Ishikawa (cell line): ENCODE results near the gene TMEM86A.

Source experiments
- CEBPB ChIP-seq: IDR thresholded peaks from 2 replicates; pipeline ENCODE4 v1.6.1; 2012
- CREB1 ChIP-seq: IDR thresholded peaks from 2 replicates; pipeline ENCODE4 v1.6.1; 2012; ENCODE audit warnings: low read depth
- EGR1 ChIP-seq: IDR thresholded peaks from 2 replicates; pipeline ENCODE4 v1.6.1; 2012
- EP300 ChIP-seq: IDR thresholded peaks from 2 replicates; pipeline ENCODE4 v1.6.1; 2012; ENCODE audit warnings: borderline replicate concordance
- FOXM1 ChIP-seq: IDR thresholded peaks from 2 replicates; pipeline ENCODE4 v1.6.1; 2012; ENCODE audit warnings: low read depth, borderline replicate concordance
- MAX ChIP-seq: IDR thresholded peaks from 2 replicates; pipeline ENCODE4 v1.6.1; 2012
- NFIC ChIP-seq: IDR thresholded peaks from 2 replicates; pipeline ENCODE4 v1.6.1; 2012
- RAD21 ChIP-seq: IDR thresholded peaks from 2 replicates; pipeline ENCODE4 v1.6.1; 2012; ENCODE audit warnings: low read depth
- REST ChIP-seq: IDR thresholded peaks from 2 replicates; pipeline ENCODE4 v1.6.1; 2012; ENCODE audit warnings: low read depth, mild to moderate bottlenecking
- TAF1 ChIP-seq: IDR thresholded peaks from 2 replicates; pipeline ENCODE4 v1.6.1; 2012; ENCODE audit warnings: low read depth, mild to moderate bottlenecking
- TCF12 ChIP-seq: IDR thresholded peaks from 2 replicates; pipeline ENCODE4 v1.6.1; 2012; ENCODE audit warnings: low read depth
- TEAD4 ChIP-seq: IDR thresholded peaks from 2 replicates; pipeline ENCODE4 v1.6.1; 2012
- YY1 ChIP-seq: IDR thresholded peaks from 2 replicates; pipeline ENCODE4 v1.6.1; 2012; ENCODE audit warnings: low read depth
- ZBTB7A ChIP-seq: IDR thresholded peaks from 2 replicates; pipeline ENCODE4 v1.6.1; 2012; ENCODE audit warnings: low read depth
- TF ChIP-seq, protein P1 (sequence below): IDR thresholded peaks from 2 replicates; pipeline ENCODE4 v1.6.1; 2012

Gene TMEM86A

GRCh38 chr11:18710545-18710944, 12.0 kb downstream of the TMEM86A start:
- TF ChIP-seq REST (no peak), FOXM1 (no peak), TAF1 (no peak), EP300 (no peak), YY1 (no peak), TEAD4 (no peak), CREB1 (no peak), NFIC (no peak), CEBPB (no peak), RAD21 (no peak), ZBTB7A (no peak), MAX (no peak), EGR1 (no peak), TCF12 (no peak)
- TF ChIP-seq, protein P1, sequence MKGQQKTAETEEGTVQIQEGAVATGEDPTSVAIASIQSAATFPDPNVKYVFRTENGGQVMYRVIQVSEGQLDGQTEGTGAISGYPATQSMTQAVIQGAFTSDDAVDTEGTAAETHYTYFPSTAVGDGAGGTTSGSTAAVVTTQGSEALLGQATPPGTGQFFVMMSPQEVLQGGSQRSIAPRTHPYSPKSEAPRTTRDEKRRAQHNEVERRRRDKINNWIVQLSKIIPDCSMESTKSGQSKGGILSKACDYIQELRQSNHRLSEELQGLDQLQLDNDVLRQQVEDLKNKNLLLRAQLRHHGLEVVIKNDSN, result no peak

GRCh38 chr11:18713646-18714442, 15.3 kb downstream of the TMEM86A start:
- peak; percentile 52; the same call in 1 of the 2 replicates for TF ChIP-seq REST
- no peak for TF ChIP-seq TCF12

- TF ChIP-seq REST (no peak), RAD21 (no peak), MAX (no peak), TCF12 (no peak), FOXM1 (no peak), CEBPB (no peak), YY1 (no peak), ZBTB7A (no peak), TAF1 (no peak), NFIC (no peak), EP300 (no peak), CREB1 (no peak), EGR1 (no peak), TEAD4 (no peak)
- TF ChIP-seq, protein P1, result no peak
These were observed 15.8 kb downstream of the TMEM86A start for GRCh38 chr11:18714443-18714780.

DNA sequence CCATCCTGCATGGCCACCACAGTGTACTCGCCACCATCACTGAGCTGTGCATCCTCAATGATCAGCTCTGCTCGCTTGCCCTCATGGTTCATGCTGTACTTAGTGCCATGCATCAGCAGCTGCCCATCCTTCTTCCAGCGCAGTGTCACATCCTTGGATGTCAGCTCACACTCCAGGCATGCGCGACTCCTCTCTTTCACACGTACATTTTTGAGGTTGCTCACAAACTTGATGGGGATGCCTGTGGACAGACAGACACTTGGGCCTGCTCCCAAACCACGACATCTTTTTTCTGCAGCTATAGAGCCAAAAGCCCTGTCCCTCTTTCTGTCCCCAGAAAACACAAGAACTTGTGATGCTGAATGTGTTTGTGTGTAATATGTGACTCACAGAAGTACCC, 16.9 kb downstream of the TMEM86A start:
- TF ChIP-seq REST, result no peak
- TF ChIP-seq CREB1, result no peak
- no peak for TF ChIP-seq TCF12
- no peak for TF ChIP-seq TEAD4
- TF ChIP-seq, protein P1, result no peak
- no peak for TF ChIP-seq MAX
- TF ChIP-seq YY1, result no peak
- TF ChIP-seq CEBPB, result no peak
- TF ChIP-seq EGR1, result no peak
- no peak for TF ChIP-seq NFIC
- no peak for TF ChIP-seq TAF1
- TF ChIP-seq RAD21, result no peak
- TF ChIP-seq EP300, result no peak
- TF ChIP-seq ZBTB7A, result no peak
- TF ChIP-seq FOXM1, result no peak
